Choroid plexus epithelial cell (primary cell): ENCODE data around the gene ABHD2.
A peak's percentile ranks its signal among the peaks of the same experiment; 100 is the strongest.

ENCODE experiments used
- DNase-seq: peaks from one replicate; pipeline ENCODE4 v3.0.0-alpha.2; 2010; ENCODE audit warnings: low read depth
- H3K4me3 ChIP-seq: 2 replicates; pipeline ENCODE4 v1.5.1; 2011; ENCODE audit warnings: low read depth, mild to moderate bottlenecking, control low read depth, low read length, moderate library complexity
- TF ChIP-seq, protein P1 (sequence below): conservative IDR thresholded peaks from 2 replicates; pipeline ENCODE4 v1.5.1; 2011; ENCODE audit warnings: low read depth, mild to moderate bottlenecking, control low read depth, inconsistent platforms, low read length, moderate library complexity

ABHD2 gene

GRCh38 chr15:89123181-89123525 lies 34.9 kb downstream of the ABHD2 start:
- TF ChIP-seq, protein P1, sequence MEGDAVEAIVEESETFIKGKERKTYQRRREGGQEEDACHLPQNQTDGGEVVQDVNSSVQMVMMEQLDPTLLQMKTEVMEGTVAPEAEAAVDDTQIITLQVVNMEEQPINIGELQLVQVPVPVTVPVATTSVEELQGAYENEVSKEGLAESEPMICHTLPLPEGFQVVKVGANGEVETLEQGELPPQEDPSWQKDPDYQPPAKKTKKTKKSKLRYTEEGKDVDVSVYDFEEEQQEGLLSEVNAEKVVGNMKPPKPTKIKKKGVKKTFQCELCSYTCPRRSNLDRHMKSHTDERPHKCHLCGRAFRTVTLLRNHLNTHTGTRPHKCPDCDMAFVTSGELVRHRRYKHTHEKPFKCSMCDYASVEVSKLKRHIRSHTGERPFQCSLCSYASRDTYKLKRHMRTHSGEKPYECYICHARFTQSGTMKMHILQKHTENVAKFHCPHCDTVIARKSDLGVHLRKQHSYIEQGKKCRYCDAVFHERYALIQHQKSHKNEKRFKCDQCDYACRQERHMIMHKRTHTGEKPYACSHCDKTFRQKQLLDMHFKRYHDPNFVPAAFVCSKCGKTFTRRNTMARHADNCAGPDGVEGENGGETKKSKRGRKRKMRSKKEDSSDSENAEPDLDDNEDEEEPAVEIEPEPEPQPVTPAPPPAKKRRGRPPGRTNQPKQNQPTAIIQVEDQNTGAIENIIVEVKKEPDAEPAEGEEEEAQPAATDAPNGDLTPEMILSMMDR: no peak
- no peak for DNase-seq
- H3K4me3 ChIP-seq: no peak overlapping the region

GRCh38 chr15:89125088-89125826 lies 37.0 kb downstream of the ABHD2 start:
- no peak overlapping the region for H3K4me3 ChIP-seq
- TF ChIP-seq, protein P1: no peak
- no peak for DNase-seq

GRCh38 chr15:89126009-89126408 lies 37.8 kb downstream of the ABHD2 start:
- TF ChIP-seq, protein P1: no peak
- DNase-seq: no peak
- no peak overlapping the region for H3K4me3 ChIP-seq

- TF ChIP-seq, protein P1: peak; percentile 28
- no peak overlapping the region for H3K4me3 ChIP-seq
- DNase-seq: no peak
Observed at GRCh38 chr15:89127054-89127702, 38.9 kb downstream of the ABHD2 start.

- no peak overlapping the region for H3K4me3 ChIP-seq
- no peak for DNase-seq
- TF ChIP-seq, protein P1: no peak
Observed at GRCh38 chr15:89128320-89129122, 40.3 kb downstream of the ABHD2 start.

DNA sequence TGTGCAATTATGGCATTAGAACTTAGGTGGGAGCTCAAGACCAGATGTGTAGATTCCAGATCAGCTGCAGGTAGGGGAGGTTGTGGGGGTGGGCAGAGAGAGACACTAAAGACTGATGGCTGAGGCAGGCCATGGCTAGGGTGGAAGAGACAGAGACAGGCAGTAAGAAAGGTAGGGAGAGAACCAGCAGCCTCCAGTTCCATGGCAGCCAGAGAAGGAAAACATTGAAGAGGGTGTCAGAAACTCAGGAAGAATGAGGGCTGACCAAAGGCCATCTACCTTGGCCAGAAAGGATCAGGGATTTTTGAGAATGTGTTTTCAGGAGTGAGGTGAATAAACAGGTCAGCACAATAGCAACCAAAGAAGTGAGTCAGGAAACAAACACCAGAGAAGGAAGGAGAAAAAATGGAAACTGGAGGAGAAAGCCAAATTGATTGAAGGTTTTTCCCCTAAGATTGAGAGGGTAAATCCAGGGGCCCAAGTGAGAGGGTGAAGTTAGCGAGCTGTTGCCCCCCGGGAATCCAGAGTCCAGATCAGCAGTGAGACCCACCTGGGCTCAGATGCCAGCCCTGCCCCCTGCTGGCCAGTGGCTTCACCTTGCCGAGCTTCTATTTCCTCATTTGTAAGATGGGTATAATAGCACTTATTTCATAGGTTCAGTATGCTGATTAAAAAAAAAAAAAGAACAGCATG lies 41.0 kb downstream of the ABHD2 start:
- TF ChIP-seq, protein P1: peak; percentile 85
- no peak overlapping the region for H3K4me3 ChIP-seq
- DNase-seq: peak; percentile 52
